ENCODE data around the gene VAMP4. TPM values are rescaled to one million over a fixed set of nuclear protein-coding genes. Genes with fewer than 3 reads are reported as not detected.

Gene VAMP4
- total RNA-seq, 1 donor from 2014 or later = 8.4 TPM

GRCh38 chr1:171753685-171754352 lies 12.0 kb upstream of the VAMP4 start:
- no peak for TF ChIP-seq CTCF (IDR thresholded peaks at IDR 0.05; ENCODE audit: partially characterized antibody, unreplicated experiment)
- H3K4me1 Mint-ChIP-seq (ENCODE audit: low read depth, unreplicated experiment) = peaks cover 4% of the 10 kb centered on the region
- peaks cover 7% of the 10 kb centered on the region for H3K36me3 Mint-ChIP-seq (ENCODE audit: unreplicated experiment)
- peaks cover 5% of the 10 kb centered on the region for H3K9me3 Mint-ChIP-seq (ENCODE audit: unreplicated experiment)
- no peak overlapping the region for H3K27ac Mint-ChIP-seq (ENCODE audit: unreplicated experiment)
- no peak for DNase-seq
- H3K4me3 Mint-ChIP-seq (ENCODE audit: unreplicated experiment) = no peak overlapping the region
- no peaks in the 10 kb centered on the region for H3K27me3 Mint-ChIP-seq (ENCODE audit: unreplicated experiment)

- no peak overlapping the region for H3K4me3 Mint-ChIP-seq (ENCODE audit: unreplicated experiment)
Measured at GRCh38 chr1:171753182-171753581, 11.3 kb upstream of the VAMP4 start.

GRCh38 chr1:171751221-171751620 lies 9.4 kb upstream of the VAMP4 start:
- peaks cover 4% of the 10 kb centered on the region for H3K4me1 Mint-ChIP-seq (ENCODE audit: low read depth, unreplicated experiment)
- H3K27me3 Mint-ChIP-seq (ENCODE audit: unreplicated experiment) = no peaks in the 10 kb centered on the region
- H3K9me3 Mint-ChIP-seq (ENCODE audit: unreplicated experiment) = no peaks in the 10 kb centered on the region
- H3K36me3 Mint-ChIP-seq (ENCODE audit: unreplicated experiment) = peaks cover 7% of the 10 kb centered on the region
- DNase-seq = no peak
- H3K4me3 Mint-ChIP-seq (ENCODE audit: unreplicated experiment) = no peak overlapping the region
- no peak overlapping the region for H3K27ac Mint-ChIP-seq (ENCODE audit: unreplicated experiment)
- no peak for TF ChIP-seq CTCF (IDR thresholded peaks at IDR 0.05; ENCODE audit: partially characterized antibody, unreplicated experiment)

More at GRCh38 chr1:171753182-171753581, 11.3 kb upstream of the VAMP4 start:
- Mint-ChIP-seq H3K36me3 (ENCODE audit: unreplicated experiment) (peaks cover 7% of the 10 kb centered on the region), H3K4me1 (ENCODE audit: low read depth, unreplicated experiment) (peaks cover 4% of the 10 kb centered on the region), H3K27me3 (ENCODE audit: unreplicated experiment) (no peaks in the 10 kb centered on the region), H3K9me3 (ENCODE audit: unreplicated experiment) (peaks cover 5% of the 10 kb centered on the region), H3K27ac (ENCODE audit: unreplicated experiment) (no peak overlapping the region)
- TF ChIP-seq CTCF (IDR thresholded peaks at IDR 0.05; ENCODE audit: partially characterized antibody, unreplicated experiment) = no peak
- DNase-seq = no peak

GRCh38 chr1:171748651-171749050 lies 6.8 kb upstream of the VAMP4 start:
- TF ChIP-seq CTCF (IDR thresholded peaks at IDR 0.05; ENCODE audit: partially characterized antibody, unreplicated experiment) = no peak
- H3K4me1 Mint-ChIP-seq (ENCODE audit: low read depth, unreplicated experiment) = peaks cover 5% of the 10 kb centered on the region
- no peaks in the 10 kb centered on the region for H3K9me3 Mint-ChIP-seq (ENCODE audit: unreplicated experiment)
- H3K27me3 Mint-ChIP-seq (ENCODE audit: unreplicated experiment) = no peaks in the 10 kb centered on the region
- no peak overlapping the region for H3K27ac Mint-ChIP-seq (ENCODE audit: unreplicated experiment)
- no peaks in the 10 kb centered on the region for H3K36me3 Mint-ChIP-seq (ENCODE audit: unreplicated experiment)
- no peak overlapping the region for H3K4me3 Mint-ChIP-seq (ENCODE audit: unreplicated experiment)
- no peak for DNase-seq

GRCh38 chr1:171744986-171745385 lies 3.1 kb upstream of the VAMP4 start:
- no peak for TF ChIP-seq CTCF (IDR thresholded peaks at IDR 0.05; ENCODE audit: partially characterized antibody, unreplicated experiment)
- peaks cover 4% of the 10 kb centered on the region for H3K27me3 Mint-ChIP-seq (ENCODE audit: unreplicated experiment)

More at GRCh38 chr1:171744986-171745385, 3.1 kb upstream of the VAMP4 start:
- no peak for DNase-seq
- no peak overlapping the region for H3K4me3 Mint-ChIP-seq (ENCODE audit: unreplicated experiment)
- no peaks in the 10 kb centered on the region for H3K36me3 Mint-ChIP-seq (ENCODE audit: unreplicated experiment)
- no peak overlapping the region for H3K27ac Mint-ChIP-seq (ENCODE audit: unreplicated experiment)
- peaks cover 18% of the 10 kb centered on the region for H3K4me1 Mint-ChIP-seq (ENCODE audit: low read depth, unreplicated experiment)
- H3K9me3 Mint-ChIP-seq (ENCODE audit: unreplicated experiment) = peaks cover 7% of the 10 kb centered on the region
